Stimulated activated CD8-positive, alpha-beta memory T cell treated with anti-CD3 and anti-CD28 coated beads, Interleukin-7, amount 100 ng/mL, for 24 hours (primary cell): ENCODE data around the gene SCP2.

Experiments used
- DNase-seq: peaks from one replicate; pipeline ENCODE4 v3.0.0-alpha.2; 2020; ENCODE audit warnings: low read depth

SCP2 gene

DNA sequence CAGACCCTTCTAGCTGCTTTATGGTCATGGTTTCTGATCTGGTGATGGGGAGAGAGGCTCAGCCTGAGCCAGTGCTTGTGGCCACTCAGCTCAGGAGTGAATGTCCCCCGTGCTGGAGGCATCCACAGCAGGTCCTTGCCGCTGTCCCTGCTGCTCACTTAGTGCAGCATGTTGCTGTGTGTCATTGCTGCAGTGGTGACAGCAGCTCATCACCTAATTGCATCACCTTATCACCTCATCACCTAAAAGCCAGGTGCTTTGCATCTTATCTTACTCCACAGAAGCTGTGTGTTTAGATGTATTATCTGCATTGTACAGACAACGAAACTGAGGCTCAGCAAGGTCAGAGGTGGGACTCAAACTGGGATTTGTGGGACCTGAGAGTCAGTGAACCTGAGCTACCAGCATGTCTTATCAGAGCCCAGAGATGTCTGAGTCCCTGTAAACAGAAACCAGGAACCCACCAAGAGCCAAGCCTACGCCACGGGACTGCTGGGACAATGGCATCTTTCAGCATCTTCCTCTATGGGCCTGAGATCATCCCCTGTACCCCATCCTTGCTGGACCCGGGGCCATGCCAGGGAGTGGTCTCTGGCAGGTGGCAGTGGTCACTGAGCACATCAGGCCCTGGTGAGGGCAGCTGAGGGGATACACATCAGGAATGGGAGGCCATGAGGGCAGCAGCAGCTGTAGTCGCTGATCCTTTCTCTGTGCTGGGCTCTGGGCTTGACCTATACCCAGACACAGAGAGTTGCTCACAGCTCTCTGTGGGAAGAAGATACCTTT is 141.4 kb downstream of the SCP2 start:
- no peak for DNase-seq

GRCh38 chr1:53069265-53069662 is 142.2 kb downstream of the SCP2 start:
- DNase-seq: no peak

DNA sequence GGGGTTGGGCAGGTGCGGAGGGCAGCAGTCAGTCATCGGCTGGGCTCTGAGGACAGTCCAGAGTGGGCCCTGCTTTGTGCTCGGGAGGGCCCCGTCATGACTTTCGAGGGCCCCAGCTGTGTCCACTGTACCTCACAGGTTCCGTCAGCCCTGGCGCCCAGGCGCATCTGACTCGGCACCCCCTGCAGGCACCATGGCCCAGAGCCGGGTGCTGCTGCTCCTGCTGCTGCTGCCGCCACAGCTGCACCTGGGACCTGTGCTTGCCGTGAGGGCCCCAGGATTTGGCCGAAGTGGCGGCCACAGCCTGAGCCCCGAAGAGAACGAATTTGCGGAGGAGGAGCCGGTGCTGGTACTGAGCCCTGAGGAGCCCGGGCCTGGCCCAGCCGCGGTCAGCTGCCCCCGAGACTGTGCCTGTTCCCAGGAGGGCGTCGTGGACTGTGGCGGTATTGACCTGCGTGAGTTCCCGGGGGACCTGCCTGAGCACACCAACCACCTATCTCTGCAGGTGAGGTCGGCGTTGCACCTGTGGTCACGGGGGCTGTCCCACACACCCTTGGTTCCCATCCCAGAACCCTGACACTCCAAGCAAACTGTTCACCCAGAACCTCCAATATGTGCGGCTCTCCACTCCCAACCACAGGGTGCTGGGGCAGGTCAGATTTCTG is 142.7 kb downstream of the SCP2 start:
- no peak for DNase-seq

DNA sequence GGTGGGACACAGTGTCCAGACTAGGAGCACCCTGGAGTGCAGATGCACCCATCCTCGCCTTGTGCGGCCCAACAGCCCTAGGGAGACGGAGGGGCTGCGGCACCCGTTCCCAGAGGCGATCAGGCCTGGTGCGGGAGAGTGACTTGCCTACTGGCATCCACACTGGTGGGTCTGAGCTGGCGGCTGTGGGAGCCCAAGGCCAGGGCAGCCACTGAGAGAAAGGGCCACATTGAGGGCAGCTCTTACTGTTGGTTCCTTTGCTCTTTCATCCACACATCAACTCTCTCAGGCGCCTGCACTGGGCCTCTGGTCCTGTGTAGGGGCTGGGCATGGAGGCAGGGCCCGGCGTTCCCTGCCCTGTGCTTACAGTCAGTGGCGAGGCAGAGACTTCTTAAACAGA is 143.5 kb downstream of the SCP2 start:
- DNase-seq: no peak

- no peak for DNase-seq
Observed at GRCh38 chr1:53071167-53071865, 144.2 kb downstream of the SCP2 start.

- no peak for DNase-seq
Observed at GRCh38 chr1:53071915-53072314, 144.8 kb downstream of the SCP2 start.

GRCh38 chr1:53073287-53073686 is 146.2 kb downstream of the SCP2 start:
- DNase-seq: no peak

DNA sequence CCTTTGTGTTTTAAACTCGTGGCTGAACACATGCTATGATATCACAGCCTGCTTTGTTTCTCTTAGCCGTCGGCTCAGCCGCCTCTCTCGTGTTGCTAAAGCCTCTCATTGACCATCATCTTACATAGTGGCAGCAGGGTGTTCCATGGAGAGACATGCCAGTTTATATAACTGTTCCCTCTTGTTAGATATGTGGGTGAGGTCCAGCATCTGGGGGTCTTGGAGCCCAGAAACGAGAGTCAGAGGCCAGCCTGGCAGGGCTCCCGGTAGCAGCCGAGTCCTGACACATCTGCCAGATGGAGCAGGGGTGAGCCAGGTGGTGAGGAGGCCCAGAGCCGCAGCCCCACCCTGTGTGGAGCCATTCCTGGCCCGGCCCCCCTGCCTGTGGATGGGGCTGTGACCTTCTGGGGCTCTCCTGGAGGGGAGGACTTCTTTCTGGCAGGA is 146.8 kb downstream of the SCP2 start:
- no peak for DNase-seq

GRCh38 chr1:53074313-53075154 is 147.5 kb downstream of the SCP2 start:
- no peak for DNase-seq

GRCh38 chr1:53075206-53075605 is 148.1 kb downstream of the SCP2 start:
- DNase-seq: no peak

GRCh38 chr1:53075761-53076163 is 148.7 kb downstream of the SCP2 start:
- no peak for DNase-seq

GRCh38 chr1:53076165-53076564 is 149.1 kb downstream of the SCP2 start:
- no peak for DNase-seq

DNA sequence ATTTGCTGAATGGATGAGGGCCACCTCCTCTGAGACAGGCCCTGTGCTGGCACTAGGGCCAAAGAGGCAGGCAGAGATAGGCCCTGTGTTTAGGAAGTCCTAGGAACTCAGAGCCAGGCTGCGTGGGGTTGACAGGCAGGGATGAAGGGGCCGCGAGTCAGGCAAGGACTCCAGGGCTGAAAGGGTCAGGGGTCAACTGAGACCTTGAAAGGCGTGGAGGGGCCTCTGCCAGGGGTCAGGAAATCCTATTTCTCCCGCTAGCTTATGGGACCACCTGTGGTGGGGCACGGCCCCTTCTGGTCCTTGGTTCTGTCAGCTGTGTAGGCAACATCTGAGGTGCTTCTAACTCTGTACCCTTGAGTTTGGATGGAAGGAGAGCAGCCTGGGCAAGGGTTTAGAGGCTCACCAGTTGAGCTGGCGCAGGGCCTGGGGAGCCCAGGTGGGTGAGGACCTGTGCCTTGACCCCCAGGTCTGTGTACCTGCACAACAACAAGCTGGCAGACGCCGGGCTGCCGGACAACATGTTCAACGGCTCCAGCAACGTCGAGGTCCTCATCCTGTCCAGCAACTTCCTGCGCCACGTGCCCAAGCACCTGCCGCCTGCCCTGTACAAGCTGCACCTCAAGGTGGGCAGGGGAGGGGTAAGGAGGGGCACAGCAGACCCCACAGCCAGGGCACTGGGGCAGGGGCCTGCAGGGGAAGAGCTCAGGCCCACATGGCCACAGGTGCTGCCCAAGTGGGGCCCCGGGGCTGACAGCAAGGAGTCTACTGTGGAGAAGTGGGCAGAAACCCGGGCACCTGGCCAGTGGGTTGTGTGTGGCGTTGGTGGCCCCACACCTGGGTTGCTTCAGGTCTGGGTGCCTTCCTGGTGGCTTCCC is 149.9 kb downstream of the SCP2 start:
- DNase-seq: no peak

- no peak for DNase-seq
Observed at GRCh38 chr1:53077599-53077965, 150.5 kb downstream of the SCP2 start.

- DNase-seq: no peak
Observed at GRCh38 chr1:53078333-53079101, 151.4 kb downstream of the SCP2 start.

DNA sequence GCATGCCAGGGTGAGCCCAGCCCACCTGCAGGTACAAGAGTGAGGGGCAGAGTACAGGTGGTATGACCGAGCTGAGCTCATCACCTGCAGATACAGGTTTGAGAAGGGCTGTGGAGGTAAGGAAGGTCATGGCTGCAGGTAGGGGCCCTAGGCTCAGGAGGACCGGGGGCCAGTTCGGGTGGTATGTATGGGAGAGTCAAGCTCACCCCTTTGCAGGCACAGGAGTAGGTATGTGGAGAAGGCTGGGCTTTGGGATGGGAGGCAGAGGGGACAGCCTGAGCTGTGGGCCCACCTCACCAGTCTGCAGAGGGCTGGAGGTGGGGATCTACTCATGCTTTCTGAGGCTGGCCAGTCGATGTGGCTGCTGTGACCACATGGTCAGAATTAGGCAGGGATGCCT is 152.2 kb downstream of the SCP2 start:
- DNase-seq: no peak

DNA sequence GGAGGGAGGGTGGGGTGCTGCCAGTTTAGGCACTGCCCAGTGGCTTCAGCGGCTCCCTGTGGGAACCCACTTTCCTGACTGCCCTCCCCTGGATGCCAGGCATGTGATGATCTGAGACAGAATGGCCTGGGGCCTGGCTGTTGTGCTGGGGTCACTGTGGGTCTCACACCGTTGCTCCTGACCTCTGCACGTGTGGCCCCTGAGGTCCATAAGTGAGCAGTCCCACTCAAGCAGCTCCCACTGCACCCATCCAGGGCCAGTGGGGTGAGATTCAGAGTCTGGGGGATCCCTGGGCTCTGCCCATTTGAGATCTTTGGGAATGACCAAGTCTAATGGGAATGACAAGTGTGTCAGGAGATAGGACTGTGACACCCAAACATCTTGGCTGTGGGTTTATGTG is 153.0 kb downstream of the SCP2 start:
- no peak for DNase-seq

DNA sequence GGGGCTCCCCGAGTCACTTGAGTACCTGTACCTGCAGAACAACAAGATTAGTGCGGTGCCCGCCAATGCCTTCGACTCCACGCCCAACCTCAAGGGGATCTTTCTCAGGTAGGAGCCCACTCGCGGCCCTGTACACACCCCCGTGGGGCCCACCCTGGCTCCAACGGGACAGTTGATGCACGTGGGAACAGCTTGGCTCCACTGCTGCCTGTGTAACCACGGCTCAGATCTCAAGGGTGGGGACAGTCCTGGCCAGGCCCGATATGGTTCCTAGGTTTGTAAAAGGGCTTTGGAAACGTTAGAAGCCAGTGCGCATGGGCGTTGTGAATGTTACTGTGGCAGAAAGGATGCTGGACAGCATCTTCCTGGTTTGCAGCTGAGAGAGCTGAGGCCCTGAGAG is 153.7 kb downstream of the SCP2 start:
- DNase-seq: no peak

- no peak for DNase-seq
Observed at GRCh38 chr1:53081384-53082066, 154.4 kb downstream of the SCP2 start.
